HG02588 (cell line): ENCODE data around the gene CEP72.

Experiments used
- ATAC-seq: cut with Tn5 transposase; IDR thresholded peaks from one replicate; pipeline ENCODE4 v1.9.1; 2021; ENCODE audit warnings: mild to moderate bottlenecking, moderate library complexity; ENCODE audit not compliant: unreplicated experiment

Gene CEP72

DNA sequence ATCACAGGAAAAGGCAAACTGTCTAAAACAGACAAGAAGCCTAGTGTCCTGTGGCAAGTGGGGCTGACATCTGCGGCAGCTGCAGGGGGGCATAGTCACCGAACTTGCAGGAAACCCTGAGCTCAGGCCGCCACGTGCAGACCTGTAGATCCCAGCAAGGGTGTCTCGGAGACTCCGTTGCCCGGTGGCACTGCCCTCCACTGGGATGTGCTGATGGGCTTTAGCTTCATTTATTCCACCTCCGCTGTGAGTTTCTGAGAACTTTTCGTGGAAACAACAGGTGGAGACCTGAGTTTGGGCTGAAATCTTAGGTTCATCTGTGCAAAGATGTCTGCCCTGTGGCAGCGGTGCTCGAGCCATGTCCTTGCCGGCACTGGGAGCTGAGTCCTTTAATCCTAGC is 22.1 kb downstream of the CEP72 start:
- ATAC-seq = no peak

DNA sequence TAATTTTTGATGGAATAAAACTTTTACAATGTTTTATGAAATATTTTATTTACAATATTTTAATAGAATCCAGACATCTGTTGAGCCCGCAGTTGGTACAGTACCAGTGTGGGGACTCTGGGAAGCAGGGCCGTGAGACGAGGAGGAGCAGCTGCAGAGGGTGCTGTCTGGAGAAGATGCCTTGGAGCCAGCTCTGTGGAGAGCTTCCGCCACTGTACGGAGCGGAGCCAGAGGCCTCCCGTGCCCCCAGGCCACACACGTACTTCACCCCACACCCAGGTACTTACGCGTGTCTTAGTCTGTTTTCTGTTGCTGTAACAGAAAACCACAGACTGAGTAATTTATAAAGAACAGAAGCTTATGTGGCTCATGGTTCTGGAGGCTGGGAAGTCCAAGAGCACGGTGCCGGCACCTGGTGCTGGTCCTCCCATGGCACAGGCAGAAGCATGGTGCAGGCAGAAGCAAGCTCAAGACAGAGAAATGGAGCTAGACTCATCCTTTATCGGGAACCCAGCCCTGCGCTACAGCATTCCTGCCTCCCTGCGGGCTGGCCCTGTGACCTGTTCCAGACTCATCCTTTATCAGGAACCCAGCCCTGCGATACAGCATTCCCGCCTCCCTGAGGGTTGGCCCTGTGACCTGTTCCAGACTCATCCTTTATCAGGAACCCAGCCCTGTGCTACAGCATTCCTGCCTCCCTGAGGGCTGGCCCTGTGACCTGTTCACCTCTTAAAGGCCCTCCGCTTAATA is 23.3 kb downstream of the CEP72 start:
- no peak for ATAC-seq

DNA sequence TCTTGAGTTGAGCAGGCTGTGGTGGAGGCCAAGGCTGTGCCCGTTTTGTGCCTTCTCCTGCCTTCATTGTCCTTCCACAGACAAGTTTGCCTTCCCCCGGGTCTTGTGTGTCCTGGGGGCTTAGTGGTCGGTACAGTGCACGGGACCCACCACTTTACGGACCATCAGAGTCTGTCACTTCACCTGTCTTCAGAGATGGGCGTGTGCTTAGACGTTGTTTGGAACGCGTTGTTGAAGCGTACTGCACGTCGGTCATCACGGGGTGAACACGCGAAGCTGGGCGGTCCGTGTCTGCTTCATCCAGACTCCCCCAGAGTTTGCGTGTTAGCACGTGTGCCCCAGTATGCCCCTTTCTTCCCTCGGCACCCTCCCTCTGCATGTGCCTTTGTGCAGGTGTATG is 24.8 kb downstream of the CEP72 start:
- no peak for ATAC-seq

- ATAC-seq = no peak
Observed at GRCh38 chr5:637581-638450, 25.7 kb downstream of the CEP72 start.

- ATAC-seq = no peak
Observed at GRCh38 chr5:638501-639252, 26.5 kb downstream of the CEP72 start.

DNA sequence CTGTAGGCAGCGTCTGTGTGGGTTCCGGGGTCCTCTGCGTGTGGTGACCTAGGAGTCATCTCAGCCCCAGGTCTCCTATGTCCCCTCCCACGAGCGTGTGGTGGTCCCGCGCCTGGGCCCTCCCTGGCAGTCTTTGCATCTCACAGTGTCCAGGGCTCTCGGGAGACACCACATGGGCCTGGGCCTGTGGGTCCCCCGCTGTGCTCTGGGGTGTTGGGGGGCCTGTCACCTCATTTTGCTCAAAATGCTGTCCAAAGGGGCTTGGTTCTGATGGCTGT is 27.1 kb downstream of the CEP72 start:
- ATAC-seq = no peak

- no peak for ATAC-seq
Observed at GRCh38 chr5:639584-640213, 27.6 kb downstream of the CEP72 start.

- ATAC-seq = no peak
Observed at GRCh38 chr5:640461-641330, 28.6 kb downstream of the CEP72 start.

- no peak for ATAC-seq
Observed at GRCh38 chr5:641331-641765, 29.2 kb downstream of the CEP72 start.

DNA sequence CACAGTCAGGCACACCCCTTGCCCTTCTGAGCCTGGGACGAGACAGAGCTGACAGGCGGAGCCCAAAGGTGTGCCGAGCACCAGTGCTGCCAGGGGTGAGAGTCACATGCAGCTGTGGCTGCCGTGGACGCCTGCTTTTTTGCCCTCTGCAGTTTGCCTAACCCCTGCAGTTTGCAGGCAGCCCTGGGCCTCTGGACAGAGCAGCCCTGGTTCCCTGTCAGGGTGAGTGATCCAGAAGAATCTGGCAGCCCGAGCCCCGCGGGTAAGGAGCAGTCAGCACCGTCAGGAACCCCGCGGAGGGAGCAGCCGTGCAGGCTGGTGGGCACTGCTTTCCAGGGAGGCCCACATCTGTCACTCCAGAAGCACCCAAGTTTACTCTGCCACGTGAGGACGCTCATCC is 30.3 kb downstream of the CEP72 start:
- no peak for ATAC-seq

- no peak for ATAC-seq
Observed at GRCh38 chr5:643351-643801, 31.2 kb downstream of the CEP72 start.

- ATAC-seq = no peak
Observed at GRCh38 chr5:643811-644271, 31.7 kb downstream of the CEP72 start.

DNA sequence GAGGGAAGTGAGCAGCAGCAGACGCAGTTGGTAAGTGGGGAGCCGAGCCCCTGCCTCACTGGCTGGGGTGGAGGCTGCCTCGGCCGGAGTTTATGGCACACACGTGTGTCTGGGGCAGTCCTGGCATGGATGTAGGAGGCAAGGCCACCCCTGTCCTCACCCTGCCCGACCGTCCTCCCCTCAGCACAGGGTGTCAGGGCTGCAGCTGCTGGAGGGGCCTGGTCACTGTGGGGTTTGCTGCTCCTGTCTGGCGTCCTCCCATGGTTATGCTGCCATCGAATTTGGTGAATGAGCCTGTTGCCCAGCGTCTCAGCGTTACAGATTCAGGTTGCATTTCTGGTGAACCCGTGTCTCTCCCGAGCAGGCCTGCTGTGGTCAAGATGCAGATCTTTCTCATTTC is 32.4 kb downstream of the CEP72 start:
- ATAC-seq = no peak

GRCh38 chr5:644971-645370 is 32.8 kb downstream of the CEP72 start:
- no peak for ATAC-seq

GRCh38 chr5:645421-645820 is 33.3 kb downstream of the CEP72 start:
- ATAC-seq = no peak

DNA sequence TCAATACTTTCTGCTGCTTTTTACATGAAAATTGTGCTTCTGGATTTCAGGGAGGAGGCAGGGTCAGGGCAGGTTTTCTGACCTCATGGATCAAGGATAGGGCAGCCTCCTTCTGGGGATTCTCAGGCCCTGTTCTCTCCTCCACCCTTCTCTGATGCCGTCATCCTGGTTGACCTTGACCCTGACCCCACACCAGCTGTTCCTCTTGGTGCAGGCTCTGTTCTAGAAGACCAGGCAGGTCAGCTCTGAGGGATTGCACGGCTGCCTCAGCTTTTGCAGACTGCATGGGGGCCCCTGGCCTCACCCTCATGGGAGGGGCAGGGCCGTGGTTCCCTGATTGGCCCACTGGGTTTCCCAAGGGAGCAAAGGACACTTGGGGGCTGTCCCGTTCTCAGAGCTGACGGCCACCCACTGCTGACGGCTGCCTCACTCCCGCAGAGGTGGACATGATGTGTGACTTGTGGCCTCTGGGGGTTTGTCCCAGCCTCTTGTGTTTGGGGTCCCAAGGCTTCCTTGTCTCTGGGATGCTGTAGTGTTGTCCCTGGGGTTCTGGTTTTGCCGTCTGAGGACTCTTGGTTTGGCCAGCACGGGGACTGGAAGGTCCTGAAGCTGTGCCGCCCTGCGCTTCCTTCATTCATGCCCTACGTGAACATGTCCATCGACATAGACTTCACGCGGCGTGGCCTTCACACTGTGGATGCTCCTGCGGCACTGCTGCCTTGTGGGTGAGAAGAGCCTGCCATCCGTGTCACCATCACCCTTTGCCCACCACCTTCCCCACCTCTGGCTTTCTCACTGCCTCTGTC is 34.5 kb downstream of the CEP72 start:
- ATAC-seq = no peak

- ATAC-seq = no peak
Observed at GRCh38 chr5:647311-647710, 35.2 kb downstream of the CEP72 start.

- ATAC-seq = no peak
Observed at GRCh38 chr5:647727-648126, 35.6 kb downstream of the CEP72 start.

DNA sequence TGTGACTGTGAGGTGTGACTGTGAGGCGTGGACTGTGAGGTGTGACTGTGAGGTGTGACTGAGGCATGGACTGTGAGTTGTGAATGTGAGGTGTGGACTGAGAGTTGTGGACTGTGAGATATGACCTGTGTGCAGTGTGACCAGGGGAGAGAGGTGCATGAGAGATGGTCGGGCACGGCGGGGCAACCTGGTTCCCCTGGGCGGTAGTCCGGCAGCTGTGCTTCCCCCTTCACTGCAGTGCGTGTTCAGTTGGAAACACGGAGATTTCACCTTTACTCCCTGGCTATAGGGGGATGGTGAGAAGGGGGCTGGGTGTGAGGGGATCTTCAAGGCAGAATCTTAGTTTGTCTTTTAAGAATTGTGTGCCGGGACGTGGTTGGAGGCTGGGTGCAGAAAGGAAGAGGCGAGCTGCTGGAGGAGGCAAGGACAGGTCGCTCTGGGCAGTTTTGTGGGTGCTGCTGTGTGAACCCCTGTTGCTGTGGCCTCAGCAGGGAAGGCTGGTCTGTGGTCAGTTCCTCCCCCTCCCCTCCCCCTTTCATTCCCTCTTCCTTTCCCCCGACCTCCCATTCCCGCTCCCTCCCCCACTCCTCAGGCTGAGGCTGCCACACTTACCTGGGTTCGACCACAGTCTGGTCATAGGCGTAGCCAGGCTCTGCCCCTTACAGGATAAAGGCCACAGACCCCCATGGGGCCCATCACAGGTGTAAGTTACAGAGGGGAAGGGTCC is 39.3 kb downstream of the CEP72 start:
- ATAC-seq = no peak
